GM12892 (cell line): Measurements from ENCODE around the gene APOL2.

Experiments
- POLR2A ChIP-seq: IDR thresholded peaks from 2 replicates; pipeline ENCODE4 v1.6.1; 2011; ENCODE audit warnings: low read depth, low read length, control low read depth
- POLR2AphosphoS5 ChIP-seq: IDR thresholded peaks from 2 replicates; pipeline ENCODE4 v1.6.1; 2011; ENCODE audit warnings: low read depth, low read length, control low read depth
- TAF1 ChIP-seq: IDR thresholded peaks from 2 replicates; pipeline ENCODE4 v1.6.1; 2011; ENCODE audit warnings: low read depth, mild to moderate bottlenecking, control low read depth, low read length, borderline replicate concordance

- TF ChIP-seq POLR2A = no peak
- TF ChIP-seq POLR2AphosphoS5 = no peak
- TF ChIP-seq TAF1 = no peak
These were observed 6.6 kb upstream of the APOL2 start for GRCh38 chr22:36245805-36246356.
